GM23248 (cell line): ENCODE measurements around the gene SMYD3. TPM values are rescaled to one million over a fixed set of nuclear protein-coding genes. Genes with fewer than 3 reads are reported as not detected.

Source experiments
- DNase-seq: peaks from one replicate; pipeline ENCODE4 v3.0.0-alpha.2; 2015
- H2AFZ ChIP-seq: fragments of 200-600 bp; sonication (generic); 2 replicates; pipeline ENCODE4 v1.6.1; 2016; ENCODE audit warnings: antibody characterized with exemption
- H3F3A ChIP-seq: fragments of 200-600 bp; sonication (generic); 2 replicates; pipeline ENCODE4 v1.6.1; 2016; ENCODE audit warnings: mild to moderate bottlenecking, antibody characterized with exemption, mixed run types; ENCODE audit not compliant: insufficient read depth
- H3K27ac ChIP-seq: fragments of 200-600 bp; sonication (generic); 2 replicates; pipeline ENCODE4 v1.5.1; 2016; ENCODE audit warnings: mild to moderate bottlenecking
- H3K27me3 ChIP-seq: fragments of 200-600 bp; sonication (generic); replicated peaks from 2 replicates; pipeline ENCODE4 v1.6.1; 2016; ENCODE audit warnings: mild to moderate bottlenecking; ENCODE audit not compliant: insufficient read depth
- H3K36me3 ChIP-seq: fragments of 200-600 bp; sonication (generic); 2 replicates; pipeline ENCODE4 v1.6.1; 2016; ENCODE audit warnings: low read depth, mild to moderate bottlenecking
- H3K4me1 ChIP-seq: fragments of 200-600 bp; sonication (generic); 2 replicates; pipeline ENCODE4 v1.6.1; 2016; ENCODE audit warnings: mild to moderate bottlenecking; ENCODE audit not compliant: insufficient read depth
- H3K4me2 ChIP-seq: fragments of 200-600 bp; sonication (generic); one replicate; pipeline ENCODE4 v1.6.1; 2016; ENCODE audit warnings: mild to moderate bottlenecking; ENCODE audit not compliant: unreplicated experiment
- H3K4me3 ChIP-seq: fragments of 200-600 bp; sonication (generic); 2 replicates; pipeline ENCODE4 v1.5.1; 2016; ENCODE audit warnings: mild to moderate bottlenecking
- H3K79me2 ChIP-seq: fragments of 200-600 bp; sonication (generic); 2 replicates; pipeline ENCODE4 v1.6.1; 2016; ENCODE audit warnings: mild to moderate bottlenecking; ENCODE audit not compliant: insufficient read depth
- H3K9ac ChIP-seq: fragments of 200-600 bp; sonication (generic); 2 replicates; pipeline ENCODE4 v1.6.1; 2016; ENCODE audit warnings: mild to moderate bottlenecking
- H3K9me2 ChIP-seq: fragments of 200-600 bp; sonication (generic); 2 replicates; pipeline ENCODE4 v1.6.1; 2016; ENCODE audit warnings: mixed run types, mild to moderate bottlenecking, moderate library complexity; ENCODE audit not compliant: insufficient read depth
- H3K9me3 ChIP-seq: fragments of 200-600 bp; sonication (generic); one replicate; pipeline ENCODE4 v1.6.1; 2017; ENCODE audit warnings: low read depth
- H4K20me1 ChIP-seq: fragments of 200-600 bp; sonication (generic); 2 replicates; pipeline ENCODE4 v1.6.0; 2016; ENCODE audit not compliant: insufficient read depth
- EZH2 ChIP-seq: fragments of 200-600 bp; sonication (generic); IDR thresholded peaks from 2 replicates; pipeline ENCODE4 v1.6.1; 2018; ENCODE audit warnings: antibody characterized with exemption, mild to moderate bottlenecking; ENCODE audit not compliant: insufficient read depth, poor library complexity, severe bottlenecking
- EZH2phosphoT487 ChIP-seq: fragments of 200-600 bp; sonication (generic); IDR thresholded peaks from 2 replicates; pipeline ENCODE4 v1.6.1; 2018; ENCODE audit warnings: antibody characterized with exemption, moderate library complexity, mild to moderate bottlenecking, low read depth; ENCODE audit not compliant: insufficient read depth
- whole genome bisulfite sequencing, 2 experiments: methylation state at CpG; one replicate each; pipeline ENCODE4 v1.1.6; 2015 to 2017; ENCODE audit warnings: low lambda C conversion rate in 2 of 2, low coverage in 1 of 2; ENCODE audit errors: missing lambda C conversion rate in 2 of 2; 5-methylcytosine and 5-hydroxymethylcytosine counted together
- in situ Hi-C: fragments of 300-500 bp; cut with MboI; formaldehyde crosslinking; loops from 2 replicates; pipeline ENCODE4 v1.15.0; 2020
- polyA plus RNA-seq: library from polyadenylated mRNA; unstranded; fragments of >200 nt; fragmentation: Nextera tagmentation; extraction: Ambion mirVana; gene quantifications from 2 replicates; pipeline ENCODE4 v1.2.1, GENCODE V29; 2016
- total RNA-seq: library from RNA; depleted of rRNA; stranded (reverse); fragments of >200 nt; shearing (Covaris generic); gene quantifications from 2 replicates; pipeline ENCODE4 v1.2.3, GENCODE V29; 2014

The SMYD3 gene
- total and polyA plus RNA-seq, 2 experiments from 2014 or later: 32.1 to 44.8 TPM

GRCh38 chr1:246343251-246343650 lies 163.8 kb downstream of the SMYD3 start:
- Histone ChIP-seq H3F3A (no peaks in the 10 kb centered on the region), H3K36me3 (peaks cover 6% of the 10 kb centered on the region; the same call in 1 of the 2 replicates), H3K4me2 (no peak overlapping the region), H2AFZ (no peak overlapping the region), H3K9ac (no peak overlapping the region), H3K79me2 (no peaks in the 10 kb centered on the region), H3K9me2 (no peaks in the 10 kb centered on the region), H3K4me3 (no peak overlapping the region), H3K27me3 (no peaks in the 10 kb centered on the region), H3K4me1 (no peaks in the 10 kb centered on the region), H4K20me1 (no peaks in the 10 kb centered on the region), H3K9me3 (no peaks in the 10 kb centered on the region), H3K27ac (no peak overlapping the region)
- TF ChIP-seq EZH2 (no peak), EZH2phosphoT487 (no peak)
- 95 to 97% methylated on average over 1 of the region's 1 CpG for WGBS, 2 experiments
- DNase-seq: no peak
- in situ Hi-C loops: no loop called here

- H3K27me3 ChIP-seq: no peaks in the 10 kb centered on the region
- no peaks in the 10 kb centered on the region for H3K9me3 ChIP-seq
- no peaks in the 10 kb centered on the region for H3F3A ChIP-seq
- H3K27ac ChIP-seq: no peak overlapping the region
- no peak overlapping the region for H2AFZ ChIP-seq
- H4K20me1 ChIP-seq: no peaks in the 10 kb centered on the region
- TF ChIP-seq EZH2phosphoT487 (no peak), EZH2 (no peak)
- H3K9me2 ChIP-seq: no peaks in the 10 kb centered on the region
- H3K36me3 ChIP-seq: no peaks in the 10 kb centered on the region
- no peak overlapping the region for H3K4me2 ChIP-seq
- in situ Hi-C loops: no loop called here
- H3K79me2 ChIP-seq: no peaks in the 10 kb centered on the region
- 97 to 99% methylated on average over 4 of the region's 4 CpGs for WGBS, 2 experiments
- DNase-seq: no peak
- no peaks in the 10 kb centered on the region for H3K4me1 ChIP-seq
- no peak overlapping the region for H3K9ac ChIP-seq
- no peak overlapping the region for H3K4me3 ChIP-seq
These were observed 168.5 kb downstream of the SMYD3 start for GRCh38 chr1:246338546-246338945.

DNA sequence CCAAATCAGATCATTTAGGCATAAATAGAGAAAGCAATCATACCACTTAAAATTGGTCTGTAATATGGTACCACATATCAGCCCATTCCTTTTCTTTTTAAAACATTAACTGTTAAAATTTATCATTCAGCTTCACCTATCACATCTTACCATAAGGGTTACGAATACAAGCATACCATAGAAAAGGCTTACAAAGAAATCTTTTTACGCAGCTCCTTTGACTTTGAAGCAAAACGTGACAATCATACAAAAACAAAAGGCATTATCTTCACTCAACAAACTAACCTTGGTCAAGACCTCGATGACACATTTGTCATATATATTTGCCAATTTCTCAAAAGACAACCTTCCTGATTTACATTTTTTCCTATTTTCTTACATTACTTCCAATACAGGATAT lies 169.0 kb downstream of the SMYD3 start:
- Histone ChIP-seq H4K20me1 (no peaks in the 10 kb centered on the region), H3K27ac (no peak overlapping the region), H3K27me3 (no peaks in the 10 kb centered on the region), H3F3A (no peaks in the 10 kb centered on the region), H3K4me1 (no peaks in the 10 kb centered on the region), H3K36me3 (no peaks in the 10 kb centered on the region), H3K9me3 (no peaks in the 10 kb centered on the region), H3K9ac (no peak overlapping the region), H2AFZ (no peak overlapping the region), H3K4me2 (no peak overlapping the region), H3K9me2 (no peaks in the 10 kb centered on the region), H3K4me3 (no peak overlapping the region), H3K79me2 (no peaks in the 10 kb centered on the region)
- in situ Hi-C loops: no loop called here
- no peak for DNase-seq
- WGBS, 2 experiments: 88% methylated on average over 4 of the region's 4 CpGs
- TF ChIP-seq EZH2phosphoT487: no peak
- no peak for TF ChIP-seq EZH2

DNA sequence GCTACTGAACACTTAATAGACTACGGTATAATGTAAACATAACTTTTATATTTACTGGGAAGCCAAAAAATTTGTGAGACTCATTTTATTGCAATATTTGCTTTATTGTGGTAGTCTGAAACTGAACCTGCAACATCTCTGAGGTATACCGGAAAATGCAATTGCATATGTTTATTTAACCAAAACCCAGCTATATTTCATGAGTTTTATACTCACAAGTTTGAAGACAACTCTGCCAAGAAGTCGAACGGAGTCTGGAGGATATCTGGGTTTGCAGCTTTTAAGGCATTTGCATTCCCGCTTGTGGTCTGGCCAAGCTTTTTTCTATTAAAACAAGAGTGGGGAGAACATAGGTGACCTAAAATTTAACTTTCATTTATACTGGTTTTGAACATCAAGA lies 171.9 kb downstream of the SMYD3 start:
- Histone ChIP-seq H3K9me3 (no peaks in the 10 kb centered on the region), H3K9me2 (no peaks in the 10 kb centered on the region), H3K36me3 (no peaks in the 10 kb centered on the region), H4K20me1 (no peaks in the 10 kb centered on the region), H3K4me2 (no peak overlapping the region), H3K9ac (no peak overlapping the region), H3K4me1 (no peaks in the 10 kb centered on the region), H3K27ac (no peak overlapping the region), H3K79me2 (no peaks in the 10 kb centered on the region), H3K27me3 (no peaks in the 10 kb centered on the region), H3F3A (no peaks in the 10 kb centered on the region), H2AFZ (no peak overlapping the region), H3K4me3 (no peak overlapping the region)
- in situ Hi-C loops: no loop called here
- no peak for DNase-seq
- 97 to 99% methylated on average over 5 of the region's 5 CpGs for WGBS, 2 experiments
- TF ChIP-seq EZH2 (no peak), EZH2phosphoT487 (no peak)

DNA sequence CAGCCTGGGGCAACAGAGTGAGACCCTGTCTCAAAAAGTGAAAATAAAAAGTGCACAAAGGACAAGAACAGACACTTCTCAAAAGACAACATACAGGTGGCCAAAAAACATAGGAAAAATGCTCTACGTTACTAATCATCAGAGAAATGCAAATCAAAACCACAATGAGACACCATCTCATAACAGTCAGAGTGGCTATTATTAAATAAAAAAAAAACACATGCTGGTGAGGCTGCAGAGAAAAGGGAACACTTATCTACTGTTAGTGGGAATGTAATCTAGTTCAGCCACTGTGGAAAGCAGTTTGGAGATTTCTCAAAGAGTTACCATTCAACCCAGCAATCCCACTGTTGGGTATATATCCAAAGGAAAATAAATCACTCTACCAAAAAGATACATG lies 173.2 kb downstream of the SMYD3 start:
- Histone ChIP-seq H3K4me3 (no peak overlapping the region), H3K9me3 (no peaks in the 10 kb centered on the region), H3K9me2 (no peaks in the 10 kb centered on the region), H3K27ac (no peak overlapping the region), H2AFZ (no peak overlapping the region), H3K9ac (no peak overlapping the region), H3F3A (no peaks in the 10 kb centered on the region), H3K27me3 (no peaks in the 10 kb centered on the region), H3K4me2 (no peak overlapping the region), H3K79me2 (no peaks in the 10 kb centered on the region), H3K4me1 (no peaks in the 10 kb centered on the region), H4K20me1 (no peaks in the 10 kb centered on the region), H3K36me3 (no peaks in the 10 kb centered on the region)
- WGBS, 2 experiments: 87 to 90% methylated on average over 1 of the region's 1 CpG
- in situ Hi-C loops: no loop called here
- DNase-seq: no peak
- TF ChIP-seq EZH2phosphoT487 (no peak), EZH2 (no peak)
